ENCODE measurements around the gene MLLT10.

DNA sequence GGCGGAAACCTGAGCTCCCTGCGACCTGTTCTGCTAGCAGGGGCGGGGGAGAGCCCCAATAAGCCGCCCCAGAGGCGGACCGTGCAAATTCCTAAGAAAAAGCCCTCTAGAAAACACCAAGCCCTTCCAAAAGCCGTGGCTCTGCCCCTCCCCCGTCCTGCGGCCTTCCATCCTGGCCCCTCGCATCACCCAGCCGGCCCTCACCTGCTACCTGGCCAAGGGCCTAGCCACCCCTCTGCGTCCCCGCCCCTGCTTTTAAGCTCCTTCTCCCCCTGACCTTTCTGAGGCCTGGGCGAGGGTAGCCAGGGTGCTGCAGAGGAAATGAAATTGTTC lies 33.5 kb upstream of the MLLT10 start:
- TF ChIP-seq, protein P1, sequence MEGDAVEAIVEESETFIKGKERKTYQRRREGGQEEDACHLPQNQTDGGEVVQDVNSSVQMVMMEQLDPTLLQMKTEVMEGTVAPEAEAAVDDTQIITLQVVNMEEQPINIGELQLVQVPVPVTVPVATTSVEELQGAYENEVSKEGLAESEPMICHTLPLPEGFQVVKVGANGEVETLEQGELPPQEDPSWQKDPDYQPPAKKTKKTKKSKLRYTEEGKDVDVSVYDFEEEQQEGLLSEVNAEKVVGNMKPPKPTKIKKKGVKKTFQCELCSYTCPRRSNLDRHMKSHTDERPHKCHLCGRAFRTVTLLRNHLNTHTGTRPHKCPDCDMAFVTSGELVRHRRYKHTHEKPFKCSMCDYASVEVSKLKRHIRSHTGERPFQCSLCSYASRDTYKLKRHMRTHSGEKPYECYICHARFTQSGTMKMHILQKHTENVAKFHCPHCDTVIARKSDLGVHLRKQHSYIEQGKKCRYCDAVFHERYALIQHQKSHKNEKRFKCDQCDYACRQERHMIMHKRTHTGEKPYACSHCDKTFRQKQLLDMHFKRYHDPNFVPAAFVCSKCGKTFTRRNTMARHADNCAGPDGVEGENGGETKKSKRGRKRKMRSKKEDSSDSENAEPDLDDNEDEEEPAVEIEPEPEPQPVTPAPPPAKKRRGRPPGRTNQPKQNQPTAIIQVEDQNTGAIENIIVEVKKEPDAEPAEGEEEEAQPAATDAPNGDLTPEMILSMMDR (IDR thresholded peaks at IDR 0.05; ENCODE audit: borderline replicate concordance, extremely low read depth, low read length, poor library complexity, severe bottlenecking), result no peak
- TF ChIP-seq EZH2 (IDR thresholded peaks at IDR 0.05; ENCODE audit: borderline replicate concordance, low read depth, low read length, severe bottlenecking), result no peak

All from DND-41 (cell line).